Spinal cord (tissue), 10 donors: ENCODE measurements around the gene TC2N. TPM values are rescaled to one million over a fixed set of nuclear protein-coding genes. Genes with fewer than 3 reads are reported as not detected.
A peak's percentile ranks its signal among the peaks of the same experiment; 100 is the strongest.

Source experiments
- DNase-seq, 6 donors: peaks; one replicate each; pipeline versions ENCODE4 v3.0.0 to v3.0.0-alpha.2; 2013 to 2015; ENCODE audit warnings: low spot score in 6 of 6, low read depth in 4 of 6
- H3K27ac ChIP-seq: one replicate; pipeline ENCODE4 v1.5.1; 2013; ENCODE audit warnings: low read depth, low read length, control low read depth
- H3K27me3 ChIP-seq: one replicate; pipeline ENCODE4 v1.6.1; 2013; ENCODE audit warnings: low read length; ENCODE audit not compliant: control insufficient read depth, insufficient read depth
- H3K36me3 ChIP-seq: one replicate; pipeline ENCODE4 v1.6.1; 2013; ENCODE audit warnings: low read length; ENCODE audit not compliant: control insufficient read depth, insufficient read depth
- H3K4me1 ChIP-seq: one replicate; pipeline ENCODE4 v1.6.1; 2013; ENCODE audit warnings: low read length; ENCODE audit not compliant: control insufficient read depth, insufficient read depth
- H3K4me3 ChIP-seq: one replicate; pipeline ENCODE4 v1.5.1; 2013; ENCODE audit warnings: low read depth, low read length, control low read depth
- H3K9me3 ChIP-seq: one replicate; pipeline ENCODE4 v1.6.1; 2013; ENCODE audit warnings: low read length; ENCODE audit not compliant: control insufficient read depth, insufficient read depth
- WGBS: methylation state at CpG from one replicate; pipeline ENCODE4 v1.1.5; 2013; ENCODE audit warnings: missing lambda C conversion rate; ENCODE audit not compliant: insufficient coverage; 5-methylcytosine and 5-hydroxymethylcytosine counted together
- polyA plus RNA-seq, 2 donors: library from polyadenylated mRNA; unstranded; fragments of 120-200 nt; gene quantifications; one replicate each; pipeline ENCODE4 v1.2.1, GENCODE V29; 2013; ENCODE audit not compliant: insufficient read length in 2 of 2
- total RNA-seq, 2 donors: library from RNA; depleted of rRNA in 1 of 2; stranded (reverse); fragments of 120-200 nt in 1 of 2; fragments of >200 nt in 1 of 2; gene quantifications; one replicate each; pipeline versions ENCODE4 v1.2.3 to v1.2.4, GENCODE V29; 2013 to 2014
- donor health status: healthy.

The TC2N gene
- total and polyA plus RNA-seq, 4 donors, result 5.4 to 17.1 (median 10.0) TPM

GRCh38 chr14:91737619-91738018 lies 129.7 kb downstream of the TC2N start:
- DNase-seq, result no peak
- Histone ChIP-seq H3K36me3 (no peaks in the 10 kb centered on the region), H3K27me3 (no peaks in the 10 kb centered on the region), H3K9me3 (no peaks in the 10 kb centered on the region), H3K4me1 (no peaks in the 10 kb centered on the region), H3K4me3 (no peak overlapping the region), H3K27ac (no peak overlapping the region)
- WGBS, result 88% methylated on average over 4 of the region's 5 CpGs

- H3K27ac ChIP-seq, result no peak overlapping the region
- H3K36me3 ChIP-seq, result no peaks in the 10 kb centered on the region
- H3K4me1 ChIP-seq, result no peaks in the 10 kb centered on the region
- H3K4me3 ChIP-seq, result no peak overlapping the region
- H3K27me3 ChIP-seq, result no peaks in the 10 kb centered on the region
- DNase-seq, result peak in 5 of 6 donors; percentile 24 to 93 (median 47)
- no peaks in the 10 kb centered on the region for H3K9me3 ChIP-seq
- WGBS, result 0% methylated on average over 1 of the region's 2 CpGs
Observed at GRCh38 chr14:91732859-91733477, 134.4 kb downstream of the TC2N start.

- 65% methylated on average over 2 of the region's 5 CpGs for WGBS
- no peak for DNase-seq
- H3K4me3 ChIP-seq, result no peak overlapping the region
Observed at GRCh38 chr14:91732439-91732838, 134.9 kb downstream of the TC2N start.

GRCh38 chr14:91731986-91732385 lies 135.3 kb downstream of the TC2N start, which contains the start of gene CATSPERB:
Gene CATSPERB (minus strand): TSS chr14:91732086. CDS start chr14:91729479, 2,607 bp downstream.
- no peaks in the 10 kb centered on the region for H3K27me3 ChIP-seq
- no CpG with 5 or more reads among the region's 2 CpGs for WGBS
- H3K4me3 ChIP-seq, result no peak within 1 kb of the TSS
- no peaks in the 10 kb centered on the region for H3K4me1 ChIP-seq
- no peaks in the 10 kb centered on the region for H3K36me3 ChIP-seq
- no peak within 1 kb of the TSS for H3K27ac ChIP-seq
- DNase-seq, result no peak
- no peaks in the 10 kb centered on the region for H3K9me3 ChIP-seq

More at GRCh38 chr14:91732439-91732838, 134.9 kb downstream of the TC2N start:
- Histone ChIP-seq H3K36me3 (no peaks in the 10 kb centered on the region), H3K27me3 (no peaks in the 10 kb centered on the region), H3K27ac (no peak overlapping the region), H3K4me1 (no peaks in the 10 kb centered on the region), H3K9me3 (no peaks in the 10 kb centered on the region)

GRCh38 chr14:91731018-91731417 lies 136.3 kb downstream of the TC2N start:
- H3K36me3 ChIP-seq, result no peaks in the 10 kb centered on the region
- no peak overlapping the region for H3K27ac ChIP-seq
- WGBS, result 94% methylated on average over 2 of the region's 2 CpGs
- no peaks in the 10 kb centered on the region for H3K27me3 ChIP-seq
- H3K4me3 ChIP-seq, result no peak overlapping the region
- no peaks in the 10 kb centered on the region for H3K9me3 ChIP-seq
- no peaks in the 10 kb centered on the region for H3K4me1 ChIP-seq
- no peak for DNase-seq

GRCh38 chr14:91729756-91730155 lies 137.6 kb downstream of the TC2N start:
- Histone ChIP-seq H3K27ac (no peak overlapping the region), H3K4me3 (no peak overlapping the region), H3K27me3 (no peaks in the 10 kb centered on the region), H3K36me3 (no peaks in the 10 kb centered on the region), H3K4me1 (no peaks in the 10 kb centered on the region), H3K9me3 (no peaks in the 10 kb centered on the region)
- 78% methylated on average over 2 of the region's 3 CpGs for WGBS
- peak in 1 of 6 donors; percentile 15 for DNase-seq

Other genes starting within 250 kb of the TC2N start
- 1 to 10 TPM in 1 of 2 donors, under 1 TPM in 1; 0.44 to 2.1 TPM for gene CATSPERB, start 135.4 kb downstream of the TC2N start, total RNA-seq
- under 1 TPM; 0.29 to 0.49 TPM for gene CATSPERB, start 135.4 kb downstream of the TC2N start, polyA plus RNA-seq
- 10 to 100 TPM; 33.0 to 37.2 TPM for gene FBLN5, start 80.2 kb upstream of the TC2N start, total RNA-seq
- gene FBLN5, start 80.2 kb upstream of the TC2N start, polyA plus RNA-seq, result 10 to 100 TPM; 39.9 to 44.6 TPM
- 10 to 100 TPM; 42.2 to 58.0 TPM for gene TRIP11, start 172.5 kb upstream of the TC2N start, total RNA-seq
- gene TRIP11, start 172.5 kb upstream of the TC2N start, polyA plus RNA-seq, result 10 to 100 TPM; 14.2 to 17.1 TPM
- 10 to 100 TPM; 37.3 to 43.2 TPM for gene ATXN3, start 239.0 kb upstream of the TC2N start, total RNA-seq
- 10 to 100 TPM; 20.8 to 22.9 TPM for gene ATXN3, start 239.0 kb upstream of the TC2N start, polyA plus RNA-seq